Activated T-cell treated with anti-CD3 and anti-CD28 coated beads for 48 hours (primary cell): ENCODE results near the gene NTSR1.

ENCODE experiments used
- DNase-seq: peaks from one replicate; pipeline ENCODE4 v3.0.0-alpha.2; 2020; ENCODE audit warnings: low read depth

Gene NTSR1

DNA sequence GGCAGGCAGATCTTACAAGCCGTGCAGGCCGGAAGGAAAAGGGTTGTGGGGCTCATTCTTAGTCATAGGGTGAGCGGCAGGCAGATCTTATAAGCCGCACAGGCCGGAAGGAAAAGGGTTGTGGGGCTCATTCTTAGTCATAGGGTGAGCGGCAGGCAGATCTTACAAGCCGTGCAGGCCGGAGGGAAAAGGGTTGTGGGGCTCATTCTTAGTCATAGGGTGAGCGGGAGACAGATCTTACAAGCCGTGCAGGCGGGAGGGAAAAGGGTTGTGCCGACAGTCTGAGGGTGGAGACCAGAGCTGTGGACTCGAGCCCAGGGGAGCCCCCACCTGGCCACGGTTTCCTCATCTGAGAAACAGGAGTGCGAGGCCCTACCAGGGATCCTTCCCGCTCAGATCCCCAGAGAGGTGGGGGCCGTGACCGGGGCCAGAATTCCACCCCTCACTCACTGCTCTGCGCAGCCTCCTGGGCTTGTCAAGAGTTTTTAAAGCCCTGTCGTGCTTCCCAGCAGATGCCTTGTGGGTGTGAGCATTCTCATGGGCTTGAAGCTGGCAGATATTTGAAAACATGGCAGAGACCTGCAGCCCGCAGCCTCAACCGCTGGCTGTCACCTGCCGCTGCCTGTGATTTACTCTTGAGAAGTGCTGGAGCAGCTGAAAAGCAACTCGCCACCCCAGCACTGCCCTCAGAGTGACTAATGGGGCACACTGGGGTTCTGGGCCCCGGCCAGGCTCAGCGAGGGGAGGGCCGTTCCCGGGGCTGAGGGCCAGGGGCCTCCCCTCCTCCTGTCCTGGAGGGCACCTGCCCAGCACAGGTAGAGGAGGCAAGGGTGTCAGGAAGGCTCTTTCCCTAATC is 31.9 kb downstream of the NTSR1 start:
- DNase-seq = peak; percentile 74

- no peak for DNase-seq
Observed at GRCh38 chr20:62741191-62741691, 32.6 kb downstream of the NTSR1 start.

DNA sequence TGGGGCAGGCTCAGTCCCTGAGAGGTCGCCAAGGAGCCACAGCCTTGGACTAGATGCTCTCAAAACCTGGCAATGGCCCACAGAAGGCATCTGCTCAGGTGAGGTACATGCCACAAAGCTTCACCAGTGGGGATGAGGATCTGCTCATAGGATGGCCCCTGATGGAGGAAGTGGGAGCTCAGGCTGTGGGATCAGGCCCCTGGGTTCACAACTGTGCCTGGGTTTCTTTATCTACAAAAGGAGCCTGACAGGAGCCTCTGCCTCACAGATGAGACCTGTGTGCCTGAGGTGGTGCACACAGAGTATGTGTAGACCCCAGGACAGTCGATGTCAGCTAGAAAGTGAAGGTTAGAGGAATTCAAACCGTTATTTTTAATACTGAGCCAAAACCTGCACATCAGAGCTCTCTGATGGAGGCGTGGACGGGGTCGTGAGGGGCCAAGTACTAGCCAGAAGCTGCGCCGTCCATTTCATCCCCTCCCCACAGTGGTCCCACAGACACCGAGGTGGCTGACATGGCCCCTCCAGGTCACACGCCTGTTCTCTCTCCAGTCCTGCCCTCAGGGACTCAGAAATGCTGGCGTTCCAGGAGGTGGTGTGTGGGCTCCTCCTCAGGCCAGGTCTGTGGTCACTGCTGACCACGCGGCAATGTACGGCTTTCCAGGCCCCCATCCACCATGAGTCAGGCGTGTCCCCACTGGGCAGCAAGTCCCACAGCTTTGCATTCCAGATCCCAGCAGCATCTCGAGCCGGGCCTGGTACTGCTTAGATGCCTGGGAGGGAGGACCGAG is 33.3 kb downstream of the NTSR1 start:
- DNase-seq = no peak

GRCh38 chr20:62742550-62742949 is 33.9 kb downstream of the NTSR1 start:
- no peak for DNase-seq

- no peak for DNase-seq
Observed at GRCh38 chr20:62742979-62743776, 34.5 kb downstream of the NTSR1 start.

GRCh38 chr20:62743777-62744317 is 35.2 kb downstream of the NTSR1 start:
- DNase-seq = no peak

GRCh38 chr20:62744741-62745191 is 36.1 kb downstream of the NTSR1 start:
- no peak for DNase-seq

DNA sequence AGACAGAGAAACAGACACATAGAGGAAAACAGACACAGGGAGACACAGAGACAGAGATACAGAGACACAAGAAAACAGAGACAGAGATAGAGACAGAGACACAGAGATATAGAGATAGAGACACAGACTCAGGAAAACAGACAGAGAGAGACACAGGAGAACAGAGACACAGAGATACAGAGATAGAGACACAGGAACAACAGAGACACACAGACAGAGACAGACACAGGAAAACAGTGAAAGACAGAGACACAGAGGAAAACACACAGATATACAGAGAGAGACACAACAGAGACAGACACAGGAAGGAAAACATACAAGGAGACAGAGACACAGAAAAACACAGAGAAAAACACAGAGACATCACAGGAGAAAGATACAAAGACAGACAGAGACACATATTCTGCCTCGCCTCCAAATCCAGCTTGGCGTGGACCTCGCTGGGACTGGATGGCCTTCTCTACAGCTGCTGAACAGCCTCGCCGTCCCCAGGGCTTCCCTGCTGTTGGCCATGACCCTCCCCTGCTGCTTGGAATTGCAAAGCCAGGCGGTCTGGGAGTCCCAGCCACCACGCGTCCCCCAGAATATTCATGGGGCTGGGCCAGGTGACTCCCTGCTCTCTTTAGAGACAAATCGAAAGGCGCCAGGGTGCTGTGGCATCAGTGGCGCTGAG is 36.8 kb downstream of the NTSR1 start:
- no peak for DNase-seq

- DNase-seq = no peak
Observed at GRCh38 chr20:62745952-62746288, 37.3 kb downstream of the NTSR1 start.

GRCh38 chr20:62748311-62748710 is 39.7 kb downstream of the NTSR1 start:
- DNase-seq = no peak

DNA sequence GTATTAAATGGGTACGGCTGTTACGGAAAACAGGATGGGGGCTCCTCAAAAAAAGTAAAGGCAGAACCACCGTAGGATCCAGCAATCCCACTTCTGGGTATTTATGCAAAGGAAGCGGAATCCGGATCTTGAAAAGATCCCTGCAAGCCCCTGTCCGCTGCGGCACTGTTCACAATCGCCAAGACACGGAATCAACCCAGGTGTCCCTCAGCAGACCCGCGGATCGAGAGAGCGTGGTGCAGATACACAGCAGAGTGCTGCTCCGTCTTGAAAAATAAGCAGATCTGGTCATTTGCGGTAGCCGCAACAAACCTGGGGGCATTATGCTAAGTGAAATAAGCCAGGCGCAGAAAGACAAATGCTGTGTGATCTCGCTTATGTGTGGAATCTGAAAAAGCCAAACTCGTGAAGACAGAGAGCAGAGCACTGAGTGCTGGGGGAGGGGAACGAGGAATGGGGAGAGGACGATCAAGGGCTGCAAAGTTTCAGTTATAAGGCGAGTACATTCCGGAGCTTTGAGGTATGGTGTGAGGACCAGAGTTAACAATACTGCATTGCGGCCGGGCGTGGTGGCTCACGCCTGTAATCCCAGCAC is 41.3 kb downstream of the NTSR1 start:
- DNase-seq = no peak

DNA sequence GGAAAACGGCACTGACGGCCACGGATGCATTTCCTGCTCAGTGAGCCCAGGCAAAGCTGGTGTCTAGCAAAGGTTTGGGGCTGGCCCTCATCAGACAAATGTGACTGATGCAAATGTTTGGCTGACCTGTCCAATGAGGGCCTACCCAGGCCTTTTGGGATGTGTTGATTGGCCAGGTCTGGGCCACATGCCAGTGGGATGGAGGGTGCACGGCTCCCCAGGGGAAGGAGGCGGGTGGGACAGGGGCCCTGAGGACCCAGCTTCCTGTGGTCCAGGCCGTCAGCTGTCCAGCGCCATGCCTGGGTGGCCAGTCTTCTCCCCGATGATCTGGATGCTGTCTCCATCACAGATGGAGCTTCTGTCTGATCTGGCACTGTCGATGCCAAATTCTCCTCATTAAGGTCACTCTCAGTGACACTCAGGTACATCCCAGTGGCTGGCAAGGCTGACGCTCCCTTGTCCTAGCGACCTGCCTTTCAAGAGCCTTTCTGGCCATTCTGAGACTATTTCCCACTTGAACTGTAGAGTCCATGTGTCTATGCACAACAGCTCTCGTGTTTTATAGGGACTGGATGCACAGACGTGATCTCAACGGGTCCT is 43.0 kb downstream of the NTSR1 start:
- DNase-seq = no peak

DNA sequence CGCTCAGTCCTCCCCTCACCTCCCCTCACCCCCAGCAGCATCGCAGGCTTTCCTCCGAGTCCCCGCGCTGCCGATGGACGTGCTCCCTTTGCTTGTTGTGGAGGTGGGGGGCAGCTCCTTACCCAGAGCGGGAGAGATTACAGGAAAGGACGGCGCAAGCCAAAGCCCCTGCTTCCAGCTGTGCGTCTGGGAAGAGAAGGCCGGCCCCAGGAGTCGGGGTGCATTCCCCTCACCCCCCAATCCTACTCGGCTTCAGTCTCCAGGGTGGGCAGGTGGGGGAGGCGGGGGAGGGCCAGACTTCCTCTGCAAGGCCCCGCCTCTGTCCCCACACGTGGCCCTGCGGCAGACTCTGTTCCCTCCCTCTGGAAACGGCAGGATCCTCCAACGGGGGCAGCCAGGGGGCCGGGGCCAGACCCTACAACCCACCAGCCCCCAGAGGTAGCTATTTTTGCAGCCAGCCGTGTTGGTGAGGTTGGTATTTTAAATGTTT is 43.6 kb downstream of the NTSR1 start:
- no peak for DNase-seq

DNA sequence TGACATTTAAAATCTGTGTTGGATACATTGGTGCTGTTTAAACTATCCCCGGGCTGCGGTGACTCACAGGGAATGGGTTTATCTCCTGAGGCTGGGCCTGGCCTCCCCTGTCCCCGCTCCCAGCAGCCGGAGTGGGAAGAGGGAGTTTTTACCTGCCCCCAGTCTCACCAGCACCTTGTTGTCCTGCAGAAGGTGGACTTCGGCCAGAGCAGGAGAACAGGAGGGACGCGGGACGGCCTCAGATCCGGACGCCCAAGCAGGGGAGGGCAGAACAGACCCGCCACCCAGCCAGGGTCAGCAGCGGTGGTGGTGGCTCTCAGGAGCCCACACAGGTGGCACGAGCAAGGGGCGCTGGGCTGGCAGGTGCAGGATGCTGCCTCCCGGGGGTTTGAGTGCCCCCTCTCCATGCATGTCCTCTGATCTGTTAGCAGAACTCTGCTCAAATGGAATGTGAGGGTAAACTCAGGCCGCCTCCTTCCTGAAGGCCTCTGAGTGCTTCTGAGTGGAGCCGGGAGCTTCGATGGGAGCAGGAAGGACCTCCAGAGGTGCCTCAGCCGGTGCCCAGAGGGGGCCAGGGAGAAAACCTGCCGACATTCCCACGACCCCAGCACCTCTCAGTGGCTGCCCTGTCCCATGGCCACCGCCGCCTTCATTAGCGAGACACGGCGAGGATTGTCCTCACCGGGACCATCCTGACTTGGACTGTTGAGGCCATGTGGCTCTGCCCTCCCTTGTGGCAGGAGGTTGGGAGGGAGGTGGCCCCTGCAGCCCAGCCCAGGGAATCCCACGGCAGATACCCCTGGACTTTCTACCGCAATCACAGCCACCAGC is 44.2 kb downstream of the NTSR1 start:
- DNase-seq = no peak

- DNase-seq = no peak
Observed at GRCh38 chr20:62753626-62754025, 45.0 kb downstream of the NTSR1 start.

- no peak for DNase-seq
Observed at GRCh38 chr20:62754122-62754990, 45.7 kb downstream of the NTSR1 start.

DNA sequence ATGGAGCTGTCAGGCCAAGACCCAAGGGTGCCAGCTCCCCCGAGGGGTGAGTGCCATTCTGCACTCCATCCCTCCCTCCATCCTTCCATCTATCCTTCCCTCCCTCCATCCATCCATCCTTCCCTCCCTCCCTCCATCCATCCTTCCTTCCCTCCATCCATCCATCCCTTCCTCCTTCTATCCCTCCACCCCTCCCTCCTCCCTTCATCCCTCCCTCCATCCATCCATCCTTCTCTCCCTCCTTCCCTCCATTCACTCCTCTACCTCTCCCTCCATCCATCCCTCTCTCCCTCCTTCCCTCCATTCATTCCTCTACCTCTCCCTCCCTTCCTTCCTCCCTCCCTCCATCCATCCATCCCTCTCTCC is 46.3 kb downstream of the NTSR1 start:
- DNase-seq = no peak
